ENCODE data around the gene CCBE1. TPM values are rescaled to one million over a fixed set of nuclear protein-coding genes. Genes with fewer than 3 reads are reported as not detected.

Gene CCBE1
- total and polyA plus RNA-seq, 9 of the 15 experiments (the other 6 are each of a cell fraction or from before 2014, with no cell fraction given), result 0.20 TPM; not detected in 8

DNA sequence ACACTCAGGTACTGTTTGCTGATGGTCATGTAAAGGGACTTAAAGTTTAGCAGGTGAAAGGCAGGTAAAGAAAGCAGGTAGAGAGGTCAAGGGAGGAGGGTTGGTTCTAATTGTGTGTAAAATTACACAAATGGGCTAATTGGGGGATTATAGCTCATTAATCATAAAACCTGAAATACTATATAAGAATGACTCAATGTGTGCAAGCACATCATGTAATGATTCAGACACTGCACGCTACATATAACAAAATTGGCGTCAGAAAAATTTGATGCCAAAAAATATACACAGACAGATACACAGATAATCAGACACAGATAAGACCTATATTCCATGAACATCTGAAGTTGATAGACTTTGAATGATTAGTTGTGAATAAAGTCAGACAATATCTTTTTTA, 217.4 kb downstream of the CCBE1 start:
- Histone ChIP-seq H3K9me3 (replicated peaks; ENCODE audit: control insufficient read depth, insufficient read depth, low read depth, low read length) (no peaks in the 10 kb centered on the region), H3K4me2 (ENCODE audit: insufficient read depth, low read length) (no peak overlapping the region), H2AFZ (ENCODE audit: low read depth, low read length) (no peak overlapping the region), H3K27ac (ENCODE audit: extremely low read depth, low read depth, low read length) (no peak overlapping the region), H3K36me3 (ENCODE audit: control insufficient read depth, insufficient read depth, low read length) (no peaks in the 10 kb centered on the region), H3K9me1 (ENCODE audit: control insufficient read depth, insufficient read depth, low read length) (no peaks in the 10 kb centered on the region), H3K4me1 (replicated peaks in 1 of 2; ENCODE audit: control insufficient read depth in 2 of 2, insufficient read depth in 2 of 2, low read length in 2 of 2) (no peaks in the 10 kb centered on the region), H3K4me3 (no peak overlapping the region), H4K20me1 (replicated peaks; ENCODE audit: control insufficient read depth, insufficient read depth, low read length) (no peaks in the 10 kb centered on the region), H3K27me3 (ENCODE audit: control insufficient read depth in 2 of 2, insufficient read depth in 2 of 2, low read length in 2 of 2) (no peaks in the 10 kb centered on the region), H3K9ac (ENCODE audit: insufficient read depth in 1 of 2, low read depth in 2 of 2, low read length in 2 of 2) (no peak overlapping the region), H3K79me2 (ENCODE audit: control insufficient read depth, insufficient read depth, low read length) (no peaks in the 10 kb centered on the region)
- ATAC-seq, result no peak
- DNase-seq (ENCODE audit: extremely low read depth in 1 of 4, low spot score in 3 of 4), result no peak
- BruUV-seq (replicated peaks), result no TSS peak
- ChIA-PET CTCF (ENCODE audit: low intra/inter-chr PET ratio) (no interaction called here), POLR2A (no interaction called here)
- TF ChIP-seq ARID2 (IDR thresholded peaks at IDR 0.05) (no peak), SMAD4 (CRISPR knock-in tag; conservative IDR thresholded peaks at IDR 0.05) (no peak), RUNX1 (IDR thresholded peaks at IDR 0.05; ENCODE audit: low read depth) (no peak), BMI1 (IDR thresholded peaks at IDR 0.05; ENCODE audit: low read length) (no peak), ZNF224 (CRISPR knock-in tag; IDR thresholded peaks at IDR 0.05) (no peak)
- TF ChIP-seq, protein P1, sequence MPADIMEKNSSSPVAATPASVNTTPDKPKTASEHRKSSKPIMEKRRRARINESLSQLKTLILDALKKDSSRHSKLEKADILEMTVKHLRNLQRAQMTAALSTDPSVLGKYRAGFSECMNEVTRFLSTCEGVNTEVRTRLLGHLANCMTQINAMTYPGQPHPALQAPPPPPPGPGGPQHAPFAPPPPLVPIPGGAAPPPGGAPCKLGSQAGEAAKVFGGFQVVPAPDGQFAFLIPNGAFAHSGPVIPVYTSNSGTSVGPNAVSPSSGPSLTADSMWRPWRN (IDR thresholded peaks at IDR 0.05; ENCODE audit: low read depth), result no peak
- TF ChIP-seq, protein P2, sequence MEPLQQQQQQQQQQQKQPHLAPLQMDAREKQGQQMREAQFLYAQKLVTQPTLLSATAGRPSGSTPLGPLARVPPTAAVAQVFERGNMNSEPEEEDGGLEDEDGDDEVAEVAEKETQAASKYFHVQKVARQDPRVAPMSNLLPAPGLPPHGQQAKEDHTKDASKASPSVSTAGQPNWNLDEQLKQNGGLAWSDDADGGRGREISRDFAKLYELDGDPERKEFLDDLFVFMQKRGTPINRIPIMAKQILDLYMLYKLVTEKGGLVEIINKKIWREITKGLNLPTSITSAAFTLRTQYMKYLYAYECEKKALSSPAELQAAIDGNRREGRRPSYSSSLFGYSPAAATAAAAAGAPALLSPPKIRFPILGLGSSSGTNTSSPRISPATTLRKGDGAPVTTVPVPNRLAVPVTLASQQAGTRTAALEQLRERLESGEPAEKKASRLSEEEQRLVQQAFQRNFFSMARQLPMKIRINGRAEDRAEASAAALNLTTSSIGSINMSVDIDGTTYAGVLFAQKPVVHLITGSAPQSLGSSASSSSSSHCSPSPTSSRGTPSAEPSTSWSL (CRISPR knock-in tag; IDR thresholded peaks at IDR 0.05; ENCODE audit: borderline replicate concordance), result no peak
- 0% methylated on average over 2 of the region's 2 CpGs for WGBS (ENCODE audit: insufficient coverage, low coverage, missing lambda C conversion rate)
- in situ Hi-C loops (cut with MboI) (no loop called here), intact Hi-C loops (cut with micrococcal nuclease) (no loop called here)
- FAIRE-seq, result no peak
